SK-N-SH (cell line): Measurements from ENCODE around the gene LPAR1. TPM values are rescaled to one million over a fixed set of nuclear protein-coding genes. Genes with fewer than 3 reads are reported as not detected.

ENCODE experiments used
- CTCF ChIA-PET: fragments of 300-600, 350-600 bp; formaldehyde crosslinking; extraction: SDS; loops from one replicate; lab custom pipeline; 2021; lab: Yijun Ruan, JAX
- POLR2A ChIA-PET: fragments of 350-600 bp; sonication (Branson Sonifier 250); formaldehyde crosslinking; extraction: SDS; loops from one replicate; lab custom pipeline; 2020; ENCODE audit warnings: antibody characterized with exemption, inconsistent platforms; lab: Yijun Ruan, JAX
- DNase-seq: peaks from one replicate; pipeline ENCODE4 v3.0.0; 2012
- H2AFZ ChIP-seq: fragments of 200-600 bp; sonication (generic); 2 replicates; pipeline ENCODE4 v1.8.1; 2016; ENCODE audit warnings: antibody characterized with exemption, mild to moderate bottlenecking, low read depth
- H3F3A ChIP-seq: fragments of 200-600 bp; sonication (generic); replicated peaks from 2 replicates; pipeline ENCODE3; 2016; ENCODE audit warnings: antibody characterized with exemption, mild to moderate bottlenecking; ENCODE audit not compliant: insufficient read depth
- H3K27ac ChIP-seq, 2 experiments: fragments of 200-500 bp in 1 of 2; fragments of 200-600 bp in 1 of 2; sonication (Bioruptor generic) in 1 of 2; sonication (generic), shearing (Covaris generic) in 1 of 2; 2 replicates each; pipeline versions ENCODE4 v1.5.1 to v1.6.1; 2014 to 2016; ENCODE audit warnings: low read depth in 2 of 2, inconsistent platforms in 1 of 2, low read length in 1 of 2, mild to moderate bottlenecking in 1 of 2, mixed read lengths in 1 of 2
- H3K27me3 ChIP-seq: fragments of 200-600 bp; sonication (generic), shearing (Covaris generic); 2 replicates; pipeline ENCODE4 v1.6.1; 2016; ENCODE audit warnings: mixed run types; ENCODE audit not compliant: insufficient read depth
- H3K36me3 ChIP-seq, 2 experiments: fragments of 200-500 bp in 1 of 2; fragments of 200-600 bp in 1 of 2; sonication (Bioruptor generic) in 1 of 2; sonication (generic) in 1 of 2; replicated peaks in 1 of 2; 2 replicates each; pipeline versions ENCODE3 to v1.5.1; 2014 to 2016; ENCODE audit warnings: low read length in 1 of 2, mild to moderate bottlenecking in 1 of 2; ENCODE audit not compliant: insufficient read depth in 2 of 2, control insufficient read depth in 1 of 2
- H3K4me1 ChIP-seq, 2 experiments: fragments of 200-500 bp in 1 of 2; fragments of 200-600 bp in 1 of 2; sonication (Bioruptor generic) in 1 of 2; sonication (generic), shearing (Covaris generic) in 1 of 2; 2 replicates each; pipeline versions ENCODE4 v1.5.1 to v1.6.1; 2014 to 2016; ENCODE audit warnings: low read depth in 1 of 2, low read length in 1 of 2, mixed run types in 1 of 2; ENCODE audit not compliant: insufficient read depth in 2 of 2, control insufficient read depth in 1 of 2
- H3K4me2 ChIP-seq: fragments of 200-600 bp; sonication (generic), shearing (Covaris generic); 2 replicates; pipeline ENCODE4 v1.6.1; 2017; ENCODE audit warnings: mixed run types
- H3K4me3 ChIP-seq, 2 experiments: fragments of 200-500 bp in 1 of 2; fragments of 200-600 bp in 1 of 2; sonication (Bioruptor generic) in 1 of 2; sonication (generic), shearing (Covaris generic) in 1 of 2; 2 replicates each; pipeline versions ENCODE4 v1.5.1 to v1.8.1; 2014 to 2016; ENCODE audit warnings: low read depth in 2 of 2, inconsistent platforms in 1 of 2, low read length in 1 of 2, mild to moderate bottlenecking in 1 of 2, mixed read lengths in 1 of 2, moderate library complexity in 1 of 2
- H3K79me2 ChIP-seq: fragments of 200-600 bp; sonication (generic); 2 replicates; pipeline ENCODE4 v1.8.1; 2017; ENCODE audit warnings: mild to moderate bottlenecking; ENCODE audit not compliant: insufficient read depth
- H3K9ac ChIP-seq: fragments of 200-600 bp; sonication (generic); 2 replicates; pipeline ENCODE4 v1.6.1; 2017; ENCODE audit warnings: mixed run types
- H3K9me2 ChIP-seq: fragments of 200-600 bp; sonication (generic); 2 replicates; pipeline ENCODE4 v1.6.1; 2017; ENCODE audit warnings: mixed run types
- H3K9me3 ChIP-seq: fragments of 200-600 bp; sonication (generic); 2 replicates; pipeline ENCODE4 v1.6.1; 2017; ENCODE audit warnings: mixed run types, mild to moderate bottlenecking, moderate library complexity
- H4K20me1 ChIP-seq: fragments of 200-600 bp; sonication (generic); 2 replicates; pipeline ENCODE4 v1.6.1; 2017; ENCODE audit warnings: mild to moderate bottlenecking, mixed run types; ENCODE audit not compliant: insufficient read depth
- EZH2phosphoT487 ChIP-seq: fragments of 200-600 bp; sonication (generic); IDR thresholded peaks from 2 replicates; pipeline ENCODE4 v1.6.1; 2017; ENCODE audit warnings: low read depth, mixed run types, mild to moderate bottlenecking, antibody characterized with exemption, moderate library complexity, borderline replicate concordance
- FOSL2 ChIP-seq: IDR thresholded peaks from 2 replicates; pipeline ENCODE4 v1.4.0; 2012; ENCODE audit warnings: low read depth, mild to moderate bottlenecking, moderate library complexity, borderline replicate concordance
- FOXM1 ChIP-seq: IDR thresholded peaks from 2 replicates; pipeline ENCODE4 v1.4.0; 2012; ENCODE audit warnings: low read depth, mild to moderate bottlenecking
- GABPA ChIP-seq: IDR thresholded peaks from 2 replicates; pipeline ENCODE4 v1.4.0; 2012; ENCODE audit warnings: low read depth, mild to moderate bottlenecking
- GATA2 ChIP-seq: sonication (generic); formaldehyde crosslinking; IDR thresholded peaks from 2 replicates; pipeline ENCODE4 v1.5.0; 2020; ENCODE audit warnings: mild to moderate bottlenecking, missing genetic modification reagents
- JUND ChIP-seq: IDR thresholded peaks from 2 replicates; pipeline ENCODE4 v1.4.0; 2012
- NRF1 ChIP-seq: IDR thresholded peaks from 2 replicates; pipeline ENCODE4 v1.6.1; 2012; ENCODE audit warnings: low read depth, mild to moderate bottlenecking, low read length
- RAD21 ChIP-seq: IDR thresholded peaks from 2 replicates; pipeline ENCODE4 v1.6.1; 2012; ENCODE audit warnings: mild to moderate bottlenecking, low read length
- RFX5 ChIP-seq: IDR thresholded peaks from 2 replicates; pipeline ENCODE4 v1.6.1; 2012; ENCODE audit warnings: mild to moderate bottlenecking, improper control_type of control experiment, low read length
- RXRA ChIP-seq: IDR thresholded peaks from 2 replicates; pipeline ENCODE4 v1.4.0; 2012; ENCODE audit warnings: low read depth, mild to moderate bottlenecking, borderline replicate concordance
- SIN3A ChIP-seq: IDR thresholded peaks from 2 replicates; pipeline ENCODE4 v1.6.1; 2012; ENCODE audit warnings: low read depth, mild to moderate bottlenecking, low read length, moderate library complexity, borderline replicate concordance
- SMC3 ChIP-seq: IDR thresholded peaks from 2 replicates; pipeline ENCODE4 v1.6.1; 2012; ENCODE audit warnings: low read depth, low read length, improper control_type of control experiment
- TCF12 ChIP-seq: IDR thresholded peaks from 2 replicates; pipeline ENCODE4 v1.4.0; 2012
- YY1 ChIP-seq: IDR thresholded peaks from 2 replicates; pipeline ENCODE4 v1.4.0; 2012; ENCODE audit warnings: low read depth, mild to moderate bottlenecking
- WGBS: methylation state at CpG from one replicate; pipeline ENCODE4 v1.1.6; 2017; ENCODE audit warnings: low lambda C conversion rate; 5-methylcytosine and 5-hydroxymethylcytosine counted together
- polyA plus RNA-seq, 3 experiments: library from polyadenylated mRNA; depleted of rRNA; stranded (reverse); fragments of >200 nt; gene quantifications; 2 replicates each; pipeline ENCODE4 v1.2.3, GENCODE V29; 2012
- TF ChIP-seq, protein P1 (sequence below): fragments of 150-350 bp; IDR thresholded peaks from 2 replicates; pipeline ENCODE4 v1.6.1; 2016; ENCODE audit warnings: mild to moderate bottlenecking, low read depth, low read length
- TF ChIP-seq, protein P2 (sequence below): fragments of 200-600 bp; sonication (generic); IDR thresholded peaks from 2 replicates; pipeline ENCODE4 v1.6.1; 2017; ENCODE audit warnings: antibody characterized with exemption, mild to moderate bottlenecking, moderate library complexity
- TF ChIP-seq, protein P3 (sequence below): fragments of 150-350 bp; IDR thresholded peaks from 2 replicates; pipeline ENCODE4 v1.6.1; 2017; ENCODE audit warnings: antibody characterized with exemption, low read length, low read depth, borderline replicate concordance
- TF ChIP-seq, protein P4 (sequence below): IDR thresholded peaks from 2 replicates; pipeline ENCODE4; 2012
- TF ChIP-seq, protein P5 (sequence below): IDR thresholded peaks from 2 replicates; pipeline ENCODE4 v1.4.0; 2012; ENCODE audit warnings: low read depth
- TF ChIP-seq, protein P6 (sequence below): IDR thresholded peaks from 2 replicates; pipeline ENCODE4 v1.4.0; 2012; ENCODE audit warnings: low read depth, borderline replicate concordance

LPAR1 gene
- polyA plus RNA-seq, 1 of the 3 experiments (the other 2 are of a cell fraction) = 9.4 TPM

DNA sequence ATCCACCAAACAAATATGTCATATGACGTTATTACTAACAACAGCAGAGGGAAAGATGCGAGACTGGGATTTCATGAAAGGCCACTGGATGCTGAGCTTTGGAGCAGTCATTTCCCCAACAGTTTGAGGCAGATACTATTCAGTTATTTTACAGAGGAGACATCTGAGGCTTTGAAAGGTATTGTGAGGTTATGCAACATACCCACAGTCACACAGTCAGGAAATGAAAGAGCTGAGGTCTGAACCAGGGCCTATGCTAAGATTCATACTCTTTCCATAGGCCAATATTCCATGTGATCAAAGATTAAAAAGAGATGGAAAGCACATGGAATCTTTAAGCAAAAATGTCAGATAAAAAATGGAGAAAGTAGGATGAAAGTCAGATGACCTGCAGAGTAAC, 63.0 kb downstream of the LPAR1 start:
- no peaks in the 10 kb centered on the region for H3K79me2 ChIP-seq
- no peaks in the 10 kb centered on the region for H4K20me1 ChIP-seq
- no peak overlapping the region for H3K4me3 ChIP-seq
- no peak overlapping the region for H3K4me2 ChIP-seq
- H3K9ac ChIP-seq = no peak overlapping the region
- WGBS = 100% methylated on average over 2 of the region's 2 CpGs
- DNase-seq = no peak
- H2AFZ ChIP-seq = no peak overlapping the region
- no peaks in the 10 kb centered on the region for H3F3A ChIP-seq
- TF ChIP-seq RFX5 = no peak
- TF ChIP-seq RAD21 = no peak
- TF ChIP-seq YY1 = no peak
- TF ChIP-seq, protein P1, sequence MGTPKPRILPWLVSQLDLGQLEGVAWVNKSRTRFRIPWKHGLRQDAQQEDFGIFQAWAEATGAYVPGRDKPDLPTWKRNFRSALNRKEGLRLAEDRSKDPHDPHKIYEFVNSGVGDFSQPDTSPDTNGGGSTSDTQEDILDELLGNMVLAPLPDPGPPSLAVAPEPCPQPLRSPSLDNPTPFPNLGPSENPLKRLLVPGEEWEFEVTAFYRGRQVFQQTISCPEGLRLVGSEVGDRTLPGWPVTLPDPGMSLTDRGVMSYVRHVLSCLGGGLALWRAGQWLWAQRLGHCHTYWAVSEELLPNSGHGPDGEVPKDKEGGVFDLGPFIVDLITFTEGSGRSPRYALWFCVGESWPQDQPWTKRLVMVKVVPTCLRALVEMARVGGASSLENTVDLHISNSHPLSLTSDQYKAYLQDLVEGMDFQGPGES = no peak
- no peak for TF ChIP-seq SMC3
- TF ChIP-seq, protein P2, sequence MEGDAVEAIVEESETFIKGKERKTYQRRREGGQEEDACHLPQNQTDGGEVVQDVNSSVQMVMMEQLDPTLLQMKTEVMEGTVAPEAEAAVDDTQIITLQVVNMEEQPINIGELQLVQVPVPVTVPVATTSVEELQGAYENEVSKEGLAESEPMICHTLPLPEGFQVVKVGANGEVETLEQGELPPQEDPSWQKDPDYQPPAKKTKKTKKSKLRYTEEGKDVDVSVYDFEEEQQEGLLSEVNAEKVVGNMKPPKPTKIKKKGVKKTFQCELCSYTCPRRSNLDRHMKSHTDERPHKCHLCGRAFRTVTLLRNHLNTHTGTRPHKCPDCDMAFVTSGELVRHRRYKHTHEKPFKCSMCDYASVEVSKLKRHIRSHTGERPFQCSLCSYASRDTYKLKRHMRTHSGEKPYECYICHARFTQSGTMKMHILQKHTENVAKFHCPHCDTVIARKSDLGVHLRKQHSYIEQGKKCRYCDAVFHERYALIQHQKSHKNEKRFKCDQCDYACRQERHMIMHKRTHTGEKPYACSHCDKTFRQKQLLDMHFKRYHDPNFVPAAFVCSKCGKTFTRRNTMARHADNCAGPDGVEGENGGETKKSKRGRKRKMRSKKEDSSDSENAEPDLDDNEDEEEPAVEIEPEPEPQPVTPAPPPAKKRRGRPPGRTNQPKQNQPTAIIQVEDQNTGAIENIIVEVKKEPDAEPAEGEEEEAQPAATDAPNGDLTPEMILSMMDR = no peak
- TF ChIP-seq, protein P3, sequence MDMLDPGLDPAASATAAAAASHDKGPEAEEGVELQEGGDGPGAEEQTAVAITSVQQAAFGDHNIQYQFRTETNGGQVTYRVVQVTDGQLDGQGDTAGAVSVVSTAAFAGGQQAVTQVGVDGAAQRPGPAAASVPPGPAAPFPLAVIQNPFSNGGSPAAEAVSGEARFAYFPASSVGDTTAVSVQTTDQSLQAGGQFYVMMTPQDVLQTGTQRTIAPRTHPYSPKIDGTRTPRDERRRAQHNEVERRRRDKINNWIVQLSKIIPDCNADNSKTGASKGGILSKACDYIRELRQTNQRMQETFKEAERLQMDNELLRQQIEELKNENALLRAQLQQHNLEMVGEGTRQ = no peak
- TF ChIP-seq GABPA = no peak
- TF ChIP-seq EZH2phosphoT487 = no peak
- TF ChIP-seq SIN3A = no peak
- TF ChIP-seq, protein P4, sequence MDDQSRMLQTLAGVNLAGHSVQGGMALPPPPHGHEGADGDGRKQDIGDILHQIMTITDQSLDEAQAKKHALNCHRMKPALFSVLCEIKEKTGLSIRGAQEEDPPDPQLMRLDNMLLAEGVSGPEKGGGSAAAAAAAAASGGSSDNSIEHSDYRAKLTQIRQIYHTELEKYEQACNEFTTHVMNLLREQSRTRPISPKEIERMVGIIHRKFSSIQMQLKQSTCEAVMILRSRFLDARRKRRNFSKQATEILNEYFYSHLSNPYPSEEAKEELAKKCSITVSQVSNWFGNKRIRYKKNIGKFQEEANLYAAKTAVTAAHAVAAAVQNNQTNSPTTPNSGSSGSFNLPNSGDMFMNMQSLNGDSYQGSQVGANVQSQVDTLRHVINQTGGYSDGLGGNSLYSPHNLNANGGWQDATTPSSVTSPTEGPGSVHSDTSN = no peak
- TF ChIP-seq JUND = no peak
- TF ChIP-seq GATA2 (CRISPR knock-in tag) = no peak
- TF ChIP-seq, protein P5, sequence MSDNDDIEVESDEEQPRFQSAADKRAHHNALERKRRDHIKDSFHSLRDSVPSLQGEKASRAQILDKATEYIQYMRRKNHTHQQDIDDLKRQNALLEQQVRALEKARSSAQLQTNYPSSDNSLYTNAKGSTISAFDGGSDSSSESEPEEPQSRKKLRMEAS = no peak
- TF ChIP-seq FOXM1 = no peak
- no peak for TF ChIP-seq FOSL2
- TF ChIP-seq RXRA = no peak
- TF ChIP-seq, protein P6, sequence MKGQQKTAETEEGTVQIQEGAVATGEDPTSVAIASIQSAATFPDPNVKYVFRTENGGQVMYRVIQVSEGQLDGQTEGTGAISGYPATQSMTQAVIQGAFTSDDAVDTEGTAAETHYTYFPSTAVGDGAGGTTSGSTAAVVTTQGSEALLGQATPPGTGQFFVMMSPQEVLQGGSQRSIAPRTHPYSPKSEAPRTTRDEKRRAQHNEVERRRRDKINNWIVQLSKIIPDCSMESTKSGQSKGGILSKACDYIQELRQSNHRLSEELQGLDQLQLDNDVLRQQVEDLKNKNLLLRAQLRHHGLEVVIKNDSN = no peak
- no peak for TF ChIP-seq TCF12
- no peak for TF ChIP-seq NRF1
- H3K27ac ChIP-seq = no peak overlapping the region
- no peaks in the 10 kb centered on the region for H3K27me3 ChIP-seq
- ChIA-PET POLR2A (no interaction called here), CTCF (interaction anchor here (0.7 to 0.8 kb wide), 2 partner anchors 8 to 21 kb away, joined by 3 read pairs; no protein-coding TSS in a partner anchor)
- no peaks in the 10 kb centered on the region for H3K9me2 ChIP-seq
- no peaks in the 10 kb centered on the region for H3K36me3 ChIP-seq
- H3K9me3 ChIP-seq = no peaks in the 10 kb centered on the region
- H3K4me1 ChIP-seq = peaks cover 5 to 23% of the 10 kb centered on the region in 2 experiments; a peak in 2 of 4 replicates
